PC-9 (cell line): ENCODE data around the gene CLASRP. TPM values are rescaled to one million over a fixed set of nuclear protein-coding genes. Genes with fewer than 3 reads are reported as not detected.

ENCODE experiments used
- BruUV-seq: library from RNA; stranded (reverse); fragments of 400-500 nt; replicated peaks from 2 replicates; lab custom pipeline; 2021; lab: Mats Ljungman, UMichigan
- CTCF ChIA-PET: fragments of 300-600 bp; sonication (Branson Sonifier 250); formaldehyde crosslinking; loops from one replicate; lab custom pipeline; 2022; ENCODE audit warnings: antibody characterized with exemption; lab: Charles Lee
- POLR2A ChIA-PET: fragments of 300-600 bp; sonication (Branson Sonifier 250); formaldehyde crosslinking; loops from one replicate; lab custom pipeline; 2022; ENCODE audit warnings: antibody characterized with exemption; ENCODE audit not compliant: unreplicated experiment; lab: Charles Lee
- DNase-seq, 2 experiments: peaks; one replicate each; pipeline versions ENCODE4 v3.0.0 to v3.0.0-alpha.2; 2015 to 2022; ENCODE audit warnings: mixed read lengths in 1 of 2
- H2AFZ ChIP-seq: fragments of 200-600 bp; sonication (generic); 2 replicates; pipeline ENCODE4 v1.8.1; 2017; ENCODE audit warnings: antibody characterized with exemption
- H3F3A ChIP-seq: fragments of 200-600 bp; sonication (generic); 2 replicates; pipeline ENCODE4 v1.8.1; 2017; ENCODE audit warnings: antibody characterized with exemption, mild to moderate bottlenecking, low read depth; ENCODE audit not compliant: insufficient read depth
- H3K27ac ChIP-seq: fragments of 200-600 bp; sonication (generic); 2 replicates; pipeline ENCODE4 v1.6.1; 2016; ENCODE audit warnings: mixed run types
- H3K27me3 ChIP-seq: fragments of 200-600 bp; sonication (generic); 2 replicates; pipeline ENCODE4 v1.6.1; 2016; ENCODE audit warnings: low read depth, mixed run types; ENCODE audit not compliant: insufficient read depth
- H3K36me3 ChIP-seq: fragments of 200-600 bp; sonication (generic); 2 replicates; pipeline ENCODE4 v1.6.1; 2016; ENCODE audit warnings: low read depth, mixed run types
- H3K4me1 ChIP-seq: fragments of 200-600 bp; sonication (generic); replicated peaks from 2 replicates; pipeline ENCODE4 v1.6.1; 2016; ENCODE audit warnings: mixed run types; ENCODE audit not compliant: insufficient read depth
- H3K4me2 ChIP-seq: fragments of 200-600 bp; sonication (generic); 2 replicates; pipeline ENCODE4 v1.6.1; 2017; ENCODE audit warnings: mixed run types
- H3K4me3 ChIP-seq: fragments of 200-600 bp; sonication (generic); 2 replicates; pipeline ENCODE4 v1.6.1; 2016; ENCODE audit warnings: mixed run types
- H3K79me2 ChIP-seq: fragments of 200-600 bp; sonication (generic); 2 replicates; pipeline ENCODE4 v1.6.1; 2017; ENCODE audit warnings: low read depth, mixed run types
- H3K9me2 ChIP-seq: fragments of 200-600 bp; sonication (generic); 2 replicates; pipeline ENCODE4 v1.8.1; 2017; ENCODE audit warnings: mild to moderate bottlenecking; ENCODE audit not compliant: insufficient read depth
- H3K9me3 ChIP-seq: fragments of 200-600 bp; sonication (generic); 2 replicates; pipeline ENCODE4 v1.8.1; 2016; ENCODE audit warnings: low read depth; ENCODE audit not compliant: insufficient read depth
- H4K20me1 ChIP-seq: fragments of 200-600 bp; sonication (generic); 2 replicates; pipeline ENCODE4 v1.8.1; 2017; ENCODE audit not compliant: insufficient read depth
- EZH2 ChIP-seq: fragments of 200-600 bp; sonication (generic); IDR thresholded peaks from 2 replicates; pipeline ENCODE4 v1.8.0; 2017; ENCODE audit warnings: antibody characterized with exemption, low read depth
- intact Hi-C: fragments of 100-400 bp; cut with micrococcal nuclease; formaldehyde crosslinking; loops from one replicate; pipeline ENCODE4 v1.10.0; 2022; ENCODE audit not compliant: unreplicated experiment
- total RNA-seq: library from RNA; stranded (reverse); gene quantifications from 2 replicates; pipeline ENCODE4 v1.2.3, GENCODE V29; 2021
- TF ChIP-seq, protein P1 (sequence below): fragments of 200-600 bp; sonication (generic); conservative IDR thresholded peaks from 2 replicates; pipeline ENCODE4 v1.6.1; 2017; ENCODE audit warnings: mixed run types, antibody characterized with exemption, mild to moderate bottlenecking, moderate library complexity

CLASRP gene
- total RNA-seq, 1 experiment from 2014 or later: 76.8 TPM

DNA sequence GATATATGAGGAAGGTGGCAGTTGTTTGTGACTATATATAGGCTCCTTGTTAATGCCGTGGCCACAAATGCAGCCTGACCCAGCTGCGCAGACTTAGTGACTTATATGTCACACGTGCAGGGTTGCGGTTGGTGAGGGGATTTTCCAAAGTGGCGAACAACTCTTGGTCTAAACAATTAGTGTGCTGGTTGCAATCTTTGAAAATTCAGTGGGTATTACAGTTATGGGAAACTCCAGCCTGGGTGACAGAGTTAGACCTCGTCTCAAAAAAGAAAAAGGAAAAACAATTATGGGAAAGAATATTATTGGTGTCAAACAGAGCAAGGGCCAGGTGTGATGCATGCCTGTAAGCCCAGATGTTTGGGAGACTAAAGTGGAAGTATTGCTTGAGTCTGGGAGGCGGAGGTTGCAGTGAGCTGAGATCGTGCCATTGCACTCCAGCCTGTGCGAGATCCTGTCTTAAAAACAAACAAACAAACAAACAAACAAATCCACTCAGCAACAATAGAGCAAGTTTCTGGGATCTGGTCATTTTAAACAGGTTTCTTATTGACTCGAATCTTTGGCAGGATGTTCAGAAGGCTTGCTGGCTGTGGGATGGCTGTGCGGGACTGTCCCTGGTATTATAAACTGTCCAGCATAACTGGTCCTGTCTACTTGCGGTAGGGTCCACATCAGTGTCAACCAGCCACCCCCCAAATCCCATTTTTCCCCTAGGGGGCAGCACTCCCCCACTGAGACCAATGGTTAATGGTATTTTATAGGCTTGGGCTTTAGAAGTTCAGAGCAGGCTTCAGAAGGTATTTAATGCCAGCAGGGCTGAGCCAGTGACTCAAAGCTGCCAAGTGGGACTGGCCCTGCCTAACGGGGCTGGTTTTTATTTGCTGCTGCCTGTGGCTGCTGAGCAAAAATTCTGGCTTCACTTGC lies 22.2 kb upstream of the CLASRP start:
- BruUV-seq: no TSS peak
- Histone ChIP-seq H3K27me3 (no peaks in the 10 kb centered on the region), H3K36me3 (no peaks in the 10 kb centered on the region), H3F3A (no peaks in the 10 kb centered on the region; the same call in 1 of the 2 replicates), H3K4me1 (no peaks in the 10 kb centered on the region), H3K79me2 (no peaks in the 10 kb centered on the region), H3K27ac (no peak overlapping the region), H3K4me3 (no peak overlapping the region), H3K9me3 (no peaks in the 10 kb centered on the region), H2AFZ (no peak overlapping the region), H4K20me1 (no peaks in the 10 kb centered on the region), H3K9me2 (no peaks in the 10 kb centered on the region), H3K4me2 (no peak overlapping the region)
- peak; percentile 67 to 75 for DNase-seq
- intact Hi-C loops: loop anchor here (1.0 to 5.0 kb wide), 3 partner anchors 171 to 322 kb away; no protein-coding TSS in a partner anchor
- ChIA-PET POLR2A (no interaction called here), CTCF (interaction anchor here (0.6 kb wide), 1 partner anchor 395 kb away, joined by 3 read pairs; no protein-coding TSS in a partner anchor)
- TF ChIP-seq, protein P1, sequence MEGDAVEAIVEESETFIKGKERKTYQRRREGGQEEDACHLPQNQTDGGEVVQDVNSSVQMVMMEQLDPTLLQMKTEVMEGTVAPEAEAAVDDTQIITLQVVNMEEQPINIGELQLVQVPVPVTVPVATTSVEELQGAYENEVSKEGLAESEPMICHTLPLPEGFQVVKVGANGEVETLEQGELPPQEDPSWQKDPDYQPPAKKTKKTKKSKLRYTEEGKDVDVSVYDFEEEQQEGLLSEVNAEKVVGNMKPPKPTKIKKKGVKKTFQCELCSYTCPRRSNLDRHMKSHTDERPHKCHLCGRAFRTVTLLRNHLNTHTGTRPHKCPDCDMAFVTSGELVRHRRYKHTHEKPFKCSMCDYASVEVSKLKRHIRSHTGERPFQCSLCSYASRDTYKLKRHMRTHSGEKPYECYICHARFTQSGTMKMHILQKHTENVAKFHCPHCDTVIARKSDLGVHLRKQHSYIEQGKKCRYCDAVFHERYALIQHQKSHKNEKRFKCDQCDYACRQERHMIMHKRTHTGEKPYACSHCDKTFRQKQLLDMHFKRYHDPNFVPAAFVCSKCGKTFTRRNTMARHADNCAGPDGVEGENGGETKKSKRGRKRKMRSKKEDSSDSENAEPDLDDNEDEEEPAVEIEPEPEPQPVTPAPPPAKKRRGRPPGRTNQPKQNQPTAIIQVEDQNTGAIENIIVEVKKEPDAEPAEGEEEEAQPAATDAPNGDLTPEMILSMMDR: peak; percentile 80
- no peak for TF ChIP-seq EZH2

DNA sequence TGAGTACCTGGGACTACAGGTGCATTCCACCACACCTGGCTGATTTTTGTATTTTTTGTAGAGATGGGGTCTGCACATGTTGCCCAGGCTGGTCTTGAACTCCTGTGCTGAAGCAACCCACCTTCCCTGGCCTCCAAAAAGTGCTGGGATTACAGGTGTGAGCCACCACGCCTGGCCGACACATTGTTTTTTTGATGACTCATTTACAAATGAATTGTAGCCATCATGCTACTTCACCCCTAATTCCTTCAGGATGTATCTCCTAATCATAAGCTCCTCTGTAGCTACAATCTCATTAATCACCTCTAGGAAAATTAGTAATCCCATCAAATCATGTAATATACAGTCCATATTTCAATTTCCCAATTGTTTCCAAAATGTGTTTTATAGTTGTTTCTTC lies 19.7 kb upstream of the CLASRP start:
- no peaks in the 10 kb centered on the region for H3K27me3 ChIP-seq
- no TSS peak for BruUV-seq
- CTCF ChIA-PET: no interaction called here

DNA sequence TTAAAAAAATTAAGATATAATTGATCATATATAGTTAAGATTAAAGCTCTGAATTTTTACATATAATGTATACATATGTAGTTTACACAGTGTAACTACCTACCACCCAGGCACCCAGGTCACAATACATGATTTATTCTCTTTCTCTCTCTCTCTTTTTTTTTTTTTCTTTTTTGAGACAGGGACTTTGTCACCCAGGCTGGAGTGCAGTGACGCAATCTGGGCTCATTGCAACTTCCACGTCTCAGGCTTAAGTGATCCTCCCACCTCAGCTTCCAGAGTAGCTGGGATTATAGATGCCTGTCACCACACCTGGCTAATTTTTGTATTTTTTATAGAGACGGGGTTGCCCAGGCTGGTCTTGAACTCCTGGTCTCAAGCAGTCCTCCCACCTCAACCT lies 18.8 kb upstream of the CLASRP start:
- intact Hi-C loops: no loop called here
- Histone ChIP-seq H2AFZ (no peak overlapping the region), H3K36me3 (no peaks in the 10 kb centered on the region), H3K9me2 (no peaks in the 10 kb centered on the region), H3K4me3 (no peak overlapping the region), H3K4me2 (no peak overlapping the region), H3K27me3 (no peaks in the 10 kb centered on the region), H3K27ac (no peak overlapping the region), H3K79me2 (no peaks in the 10 kb centered on the region), H3F3A (no peaks in the 10 kb centered on the region; the same call in 1 of the 2 replicates), H4K20me1 (no peaks in the 10 kb centered on the region), H3K9me3 (no peaks in the 10 kb centered on the region), H3K4me1 (no peaks in the 10 kb centered on the region)
- POLR2A ChIA-PET: no interaction called here
- CTCF ChIA-PET: interaction anchor here (0.7 kb wide), 1 partner anchor 465 kb away, joined by 4 read pairs; no protein-coding TSS in a partner anchor
- no TSS peak for BruUV-seq
- no peak for DNase-seq
- TF ChIP-seq, protein P1: no peak
- TF ChIP-seq EZH2: no peak

More for the DNA sequence above, 19.7 kb upstream of the CLASRP start:
- Histone ChIP-seq H3F3A (no peaks in the 10 kb centered on the region; the same call in 1 of the 2 replicates), H3K9me3 (no peaks in the 10 kb centered on the region), H3K4me3 (no peak overlapping the region), H3K27ac (no peak overlapping the region), H3K79me2 (no peaks in the 10 kb centered on the region), H3K4me1 (no peaks in the 10 kb centered on the region), H2AFZ (no peak overlapping the region), H3K9me2 (no peaks in the 10 kb centered on the region), H4K20me1 (no peaks in the 10 kb centered on the region), H3K36me3 (no peaks in the 10 kb centered on the region), H3K4me2 (no peak overlapping the region)
- no peak for DNase-seq
- TF ChIP-seq EZH2: no peak
- TF ChIP-seq, protein P1: no peak
- intact Hi-C loops: loop anchor here (5.0 kb wide), 1 partner anchor 168 kb away; no protein-coding TSS in a partner anchor
- POLR2A ChIA-PET: no interaction called here
